Spleen (tissue), 11 donors: Measurements from ENCODE around the gene CD38. TPM values are rescaled to one million over a fixed set of nuclear protein-coding genes. Genes with fewer than 3 reads are reported as not detected.

Experiments
- DNase-seq: peaks from one replicate; pipeline ENCODE4 v3.0.0-alpha.2; 2020
- H3K27ac ChIP-seq, 8 donors: fragments of 200-600 bp; sonication (generic) in 7 of 8; 1 replicate in 4 of 8; 2 replicates in 4 of 8; pipeline versions ENCODE4 v1.5.0 to v1.8.0; 2016 to 2021; ENCODE audit warnings: inconsistent platforms in 4 of 8, mild to moderate bottlenecking in 4 of 8, moderate library complexity in 1 of 8
- H3K27me3 ChIP-seq, 7 donors: fragments of 200-600 bp; sonication (generic) in 6 of 7; replicated peaks in 1 of 7; 1 replicate in 4 of 7; 2 replicates in 3 of 7; pipeline versions ENCODE4 v1.5.0 to v1.8.0; 2016 to 2021; ENCODE audit warnings: inconsistent platforms in 3 of 7, mild to moderate bottlenecking in 1 of 7
- H3K36me3 ChIP-seq, 6 donors: fragments of 200-600 bp; sonication (generic) in 5 of 6; 1 replicate in 4 of 6; 2 replicates in 2 of 6; pipeline versions ENCODE4 v1.5.0 to v1.8.0; 2016 to 2021; ENCODE audit warnings: inconsistent platforms in 2 of 6
- H3K4me1 ChIP-seq, 6 donors: fragments of 200-600 bp; sonication (generic) in 5 of 6; 1 replicate in 3 of 6; 2 replicates in 3 of 6; pipeline versions ENCODE4 v1.5.0 to v1.8.0; 2016 to 2021; ENCODE audit warnings: inconsistent platforms in 3 of 6
- H3K4me3 ChIP-seq, 8 donors: fragments of 200-600 bp; sonication (generic) in 7 of 8; 1 replicate in 4 of 8; 2 replicates in 4 of 8; pipeline versions ENCODE4 v1.5.0 to v1.8.0; 2016 to 2021; ENCODE audit warnings: inconsistent platforms in 4 of 8, mild to moderate bottlenecking in 4 of 8, moderate library complexity in 2 of 8
- H3K9me3 ChIP-seq, 8 donors: fragments of 200-600 bp; sonication (generic) in 7 of 8; 1 replicate in 4 of 8; 2 replicates in 4 of 8; pipeline versions ENCODE4 v1.5.0 to v1.8.0; 2016 to 2021; ENCODE audit warnings: inconsistent platforms in 4 of 8
- CTCF ChIP-seq, 11 experiments: fragments of 200-600 bp in 7 of 11; fragments of 450-650 bp in 4 of 11; sonication (generic) in 4 of 11; IDR thresholded peaks in 8 of 11; conservative IDR thresholded peaks in 3 of 11; 1 replicate in 7 of 11; 2 replicates in 4 of 11; pipeline versions ENCODE4 v1.4.0 to v1.8.0; 2016 to 2021; ENCODE audit warnings: antibody characterized with exemption in 11 of 11, inconsistent platforms in 4 of 11, mild to moderate bottlenecking in 1 of 11
- POLR2A ChIP-seq, 3 donors: fragments of 450-650 bp; IDR thresholded peaks; one replicate each; pipeline ENCODE4 v1.5.1; 2017; ENCODE audit warnings: antibody characterized with exemption in 3 of 3, mild to moderate bottlenecking in 1 of 3
- POLR2AphosphoS5 ChIP-seq, 3 donors: sonication (generic); formaldehyde crosslinking; IDR thresholded peaks; one replicate each; pipeline ENCODE4 v1.5.1; 2017; ENCODE audit warnings: antibody characterized with exemption in 3 of 3
- WGBS, 5 donors: extraction: QIAGEN DNeasy Blood & Tissue Kit in 3 of 5; methylation state at CpG; one replicate each; pipeline versions ENCODE4 v1.1.5 to v1.1.7; 2013 to 2018; 5-methylcytosine and 5-hydroxymethylcytosine counted together
- intact Hi-C: fragments of 100-400 bp; cut with DNase I; formaldehyde crosslinking; loops from one replicate; pipeline ENCODE4 v1.15.0; 2023; ENCODE audit warnings: low total_unique reads
- polyA plus RNA-seq, 3 donors: library from polyadenylated mRNA; stranded (reverse); fragments of 200-250 nt; gene quantifications; one replicate each; pipeline ENCODE4 v1.2.1, GENCODE V29; 2013
- total RNA-seq, 7 donors: library from RNA; depleted of rRNA in 3 of 7; stranded (reverse); fragments of >200 nt in 3 of 7; fragmentation: NEBNext Ultra II Directional in 4 of 7; extraction: Animal tissue kit (Norgen Biotek cat#: 25700) in 4 of 7; gene quantifications; one replicate each; pipeline versions ENCODE4 v1.1.0 to v1.2.1, GENCODE V29; 2016 to 2021
- donor health status: healthy with polysubstance abuse.
- donor health status: DM: no; HTN: no; CAD: no; lungs with moderate emphysema.
- donor health status: DM: no; HTN: no; CAD: no.
- donor health status: Bipolar disorder and iron deficiency.
- donor health status: healthy.
- donor health status: DM: no; HTN: no; CAD: no.
- donor health status: DM: yes; HTN: yes; CAD: no.

Gene CD38
- total and polyA plus RNA-seq, 10 donors = 4.9 to 92.9 (median 54.4) TPM

GRCh38 chr4:15870921-15871664 lies 93.0 kb downstream of the CD38 start:
- Histone ChIP-seq H3K27ac (no peak overlapping the region), H3K36me3 (no peaks in the 10 kb centered on the region), H3K27me3 (no peaks in the 10 kb centered on the region), H3K4me3 (no peak overlapping the region), H3K4me1 (no peaks in the 10 kb centered on the region), H3K9me3 (no peaks in the 10 kb centered on the region)
- no peak for DNase-seq
- TF ChIP-seq CTCF (IDR thresholded peaks at IDR 0.05 in 8 of 11, conservative IDR thresholded peaks at IDR 0.05 in 3 of 11) (no peak), POLR2AphosphoS5 (IDR thresholded peaks at IDR 0.05) (no peak), POLR2A (IDR thresholded peaks at IDR 0.05) (no peak)
- intact Hi-C loops = no loop called here
- whole genome bisulfite sequencing, 5 donors = 85 to 93% (median 91%) methylated on average over 4 of the region's 4 CpGs

- H3K9me3 ChIP-seq = peaks cover 0 to 6% (median 2%) of the 10 kb centered on the region in 8 donors
- H3K36me3 ChIP-seq = no peaks in the 10 kb centered on the region
- WGBS, 5 donors = 74 to 90% (median 88%) methylated on average over 6 of the region's 6 CpGs
- H3K27ac ChIP-seq = no peak overlapping the region
- intact Hi-C loops = no loop called here
- no peak overlapping the region for H3K4me3 ChIP-seq
- TF ChIP-seq POLR2A (IDR thresholded peaks at IDR 0.05) (no peak), CTCF (IDR thresholded peaks at IDR 0.05 in 8 of 11, conservative IDR thresholded peaks at IDR 0.05 in 3 of 11) (no peak), POLR2AphosphoS5 (IDR thresholded peaks at IDR 0.05) (no peak)
- H3K4me1 ChIP-seq = no peaks in the 10 kb centered on the region
- H3K27me3 ChIP-seq = no peaks in the 10 kb centered on the region
- DNase-seq = no peak
Observed at GRCh38 chr4:15873117-15873516, 95.0 kb downstream of the CD38 start.

GRCh38 chr4:15874671-15875070 lies 96.5 kb downstream of the CD38 start:
- H3K27me3 ChIP-seq = no peaks in the 10 kb centered on the region
- TF ChIP-seq POLR2A (IDR thresholded peaks at IDR 0.05) = no peak
- TF ChIP-seq POLR2AphosphoS5 (IDR thresholded peaks at IDR 0.05) = no peak
- no peak for TF ChIP-seq CTCF (IDR thresholded peaks at IDR 0.05 in 8 of 11, conservative IDR thresholded peaks at IDR 0.05 in 3 of 11)
- WGBS, 5 donors = 78 to 95% (median 84%) methylated on average over 4 of the region's 4 CpGs
- no peaks in the 10 kb centered on the region for H3K4me1 ChIP-seq
- H3K4me3 ChIP-seq = no peak overlapping the region
- no peaks in the 10 kb centered on the region for H3K36me3 ChIP-seq
- H3K9me3 ChIP-seq = peaks cover 0 to 8% (median 3%) of the 10 kb centered on the region in 8 donors
- intact Hi-C loops = loop anchor here (5.0 kb wide), 1 partner anchor 142 kb away; no protein-coding TSS in a partner anchor
- no peak for DNase-seq
- H3K27ac ChIP-seq = no peak overlapping the region

DNA sequence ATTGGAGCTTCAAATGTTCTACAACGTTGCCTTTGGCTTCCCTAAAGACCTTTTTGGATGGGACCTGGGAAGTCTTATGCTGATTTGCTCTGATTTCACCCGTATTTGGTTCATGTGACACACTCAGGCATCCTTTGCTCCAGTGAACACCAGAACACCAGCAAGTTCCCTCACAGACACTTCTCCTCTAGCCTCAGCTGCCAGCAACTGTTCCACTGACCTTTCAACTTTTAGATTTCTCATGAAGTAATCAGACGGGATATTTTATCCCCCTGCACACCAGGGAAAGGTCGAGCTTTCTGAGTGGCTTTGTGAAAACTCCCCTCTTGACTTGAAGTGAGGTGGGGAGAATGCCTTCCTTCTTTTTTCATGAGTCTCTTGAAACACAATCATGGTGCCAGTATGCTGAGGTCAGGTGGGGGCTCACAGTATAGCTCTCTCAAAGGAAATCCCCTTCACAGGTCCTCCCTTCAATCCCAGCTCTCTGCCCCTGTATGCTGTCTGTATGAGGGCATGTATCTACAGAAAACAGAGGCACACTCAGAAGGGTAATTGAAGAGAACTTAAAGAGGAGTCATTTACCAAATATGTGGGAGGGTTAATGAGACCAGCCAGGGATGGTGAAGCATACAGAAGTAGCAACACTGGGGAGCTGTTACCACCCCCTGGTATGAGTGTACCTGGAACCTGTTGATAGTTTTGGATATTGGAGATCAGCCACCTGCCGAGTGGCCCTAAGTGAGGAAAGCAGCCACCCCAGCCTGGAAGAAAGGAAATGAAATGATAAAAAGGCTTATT lies 97.7 kb downstream of the CD38 start:
- Histone ChIP-seq H3K4me3 (no peak overlapping the region), H3K36me3 (no peaks in the 10 kb centered on the region), H3K27me3 (no peaks in the 10 kb centered on the region), H3K9me3 (peaks cover 0 to 8% (median 3%) of the 10 kb centered on the region in 8 donors), H3K27ac (no peak overlapping the region), H3K4me1 (no peaks in the 10 kb centered on the region)
- WGBS, 5 donors = 72 to 86% (median 83%) methylated on average over 5 of the region's 5 CpGs
- no peak for DNase-seq
- TF ChIP-seq CTCF (IDR thresholded peaks at IDR 0.05 in 8 of 11, conservative IDR thresholded peaks at IDR 0.05 in 3 of 11) = no peak
- TF ChIP-seq POLR2AphosphoS5 (IDR thresholded peaks at IDR 0.05) = no peak
- TF ChIP-seq POLR2A (IDR thresholded peaks at IDR 0.05) = no peak
- intact Hi-C loops = loop anchor here (5.0 kb wide), 1 partner anchor 144 kb away; no protein-coding TSS in a partner anchor
